HuH-7.5 (cell line): ENCODE measurements around the gene PGM2L1.
"Not testable (repeated sequence)": the region's sequence is repeated elsewhere in the genome, so short reads cannot be mapped to it uniquely, and the experiment has no call there.

Source experiments
- DNase-seq: peaks from one replicate; pipeline ENCODE4 v3.0.0; 2011; ENCODE audit warnings: low spot score

The PGM2L1 gene

GRCh38 chr11:74333193-74333592, 65.0 kb downstream of the PGM2L1 start:
- DNase-seq, result no peak

GRCh38 chr11:74332291-74332690, 65.9 kb downstream of the PGM2L1 start:
- no peak for DNase-seq

- not testable (repeated sequence) for DNase-seq
Observed at GRCh38 chr11:74331000-74331399, 67.2 kb downstream of the PGM2L1 start.

- DNase-seq, result no peak
Observed at GRCh38 chr11:74330075-74330858, 68.0 kb downstream of the PGM2L1 start.

GRCh38 chr11:74327076-74327475, 71.2 kb downstream of the PGM2L1 start:
- DNase-seq, result no peak

- DNase-seq, result no peak
Observed at GRCh38 chr11:74326665-74327064, 71.6 kb downstream of the PGM2L1 start.

GRCh38 chr11:74325649-74326645, 72.3 kb downstream of the PGM2L1 start:
- DNase-seq, result no peak

GRCh38 chr11:74322667-74323066, 75.6 kb downstream of the PGM2L1 start:
- DNase-seq, result no peak

- no peak for DNase-seq
Observed at GRCh38 chr11:74321487-74322188, 76.6 kb downstream of the PGM2L1 start.

- DNase-seq, result no peak
Observed at GRCh38 chr11:74320538-74320937, 77.7 kb downstream of the PGM2L1 start.

- no peak for DNase-seq
Observed at GRCh38 chr11:74319139-74319816, 79.0 kb downstream of the PGM2L1 start.

- no peak for DNase-seq
Observed at GRCh38 chr11:74318241-74318932, 79.8 kb downstream of the PGM2L1 start.

- no peak for DNase-seq
Observed at GRCh38 chr11:74316772-74317505, 81.3 kb downstream of the PGM2L1 start.

- no peak for DNase-seq
Observed at GRCh38 chr11:74312326-74312725, 85.9 kb downstream of the PGM2L1 start.

GRCh38 chr11:74311352-74311926, 86.8 kb downstream of the PGM2L1 start, which contains the start of gene P4HA3:
Gene P4HA3, minus strand, starts transcription at chr11:74311640. Its CDS starts 29 bp downstream, at chr11:74311611.
- peak; percentile 54 for DNase-seq

GRCh38 chr11:74310857-74311256, 87.4 kb downstream of the PGM2L1 start:
- DNase-seq, result no peak

GRCh38 chr11:74307434-74307833, 90.8 kb downstream of the PGM2L1 start:
- no peak for DNase-seq

- no peak for DNase-seq
Observed at GRCh38 chr11:74306435-74307175, 91.6 kb downstream of the PGM2L1 start.

- DNase-seq, result no peak
Observed at GRCh38 chr11:74299015-74299414, 99.2 kb downstream of the PGM2L1 start.
